ENCODE measurements around the gene C19orf53.

Gene C19orf53

GRCh38 chr19:13823901-13824300 lies 49.6 kb downstream of the C19orf53 start:
- in situ Hi-C loops (cut with MboI; ENCODE audit: low sequenced_read_pairs) = no loop called here

GRCh38 chr19:13824703-13825102 lies 50.4 kb downstream of the C19orf53 start:
- in situ Hi-C loops (cut with MboI; ENCODE audit: low sequenced_read_pairs) = no loop called here

GRCh38 chr19:13825489-13826441 lies 51.5 kb downstream of the C19orf53 start:
- in situ Hi-C loops (cut with MboI; ENCODE audit: low sequenced_read_pairs) = no loop called here

GRCh38 chr19:13826652-13827235 lies 52.5 kb downstream of the C19orf53 start:
- in situ Hi-C loops (cut with MboI; ENCODE audit: low sequenced_read_pairs) = no loop called here

GRCh38 chr19:13827656-13828055 lies 53.4 kb downstream of the C19orf53 start:
- in situ Hi-C loops (cut with MboI; ENCODE audit: low sequenced_read_pairs) = no loop called here
